Measurements from ENCODE around the gene SNHG17.

The SNHG17 gene

DNA sequence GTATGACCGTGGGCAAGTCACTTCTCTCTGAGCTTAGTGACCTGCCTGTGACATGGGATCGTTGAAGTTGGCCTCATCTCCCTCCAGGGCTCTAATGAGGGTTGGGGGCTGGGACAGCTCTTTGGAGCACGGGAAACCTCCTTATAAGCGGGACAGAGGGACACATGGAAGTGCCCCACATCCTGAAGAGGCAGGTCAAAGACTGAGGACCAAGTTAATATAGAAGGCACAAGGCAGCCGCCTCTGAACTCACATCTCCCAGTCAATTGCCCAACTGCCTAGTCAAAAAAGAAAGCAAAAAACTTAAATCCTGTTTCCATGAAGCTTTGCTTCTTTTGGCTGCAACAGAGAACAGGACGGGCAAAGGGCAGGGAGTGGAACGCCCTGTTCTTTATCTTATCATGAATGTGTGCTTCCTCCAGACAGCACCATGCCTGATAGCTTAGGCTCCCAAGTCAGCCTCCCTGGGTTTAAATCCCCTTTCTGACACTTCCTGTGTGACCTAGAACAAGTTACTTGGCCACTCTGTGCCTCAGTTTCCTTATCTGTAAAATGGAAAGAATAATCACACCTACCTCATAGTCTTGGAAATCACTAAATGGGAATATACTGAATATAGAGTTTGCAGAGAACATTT, 61.8 kb downstream of the SNHG17 start:
- Histone ChIP-seq H3K4me3 (ENCODE audit: extremely low read depth, insufficient read depth, low read length, poor library complexity, severe bottlenecking) (no peak overlapping the region), H3K36me3 (ENCODE audit: control insufficient read depth, insufficient read depth, low read length) (no peaks in the 10 kb centered on the region), H3K27ac (ENCODE audit: low read depth, low read length, severe bottlenecking) (no peak overlapping the region), H3K4me1 (ENCODE audit: control insufficient read depth, insufficient read depth, low read length, poor library complexity, severe bottlenecking) (no peaks in the 10 kb centered on the region), H3K9me3 (ENCODE audit: control insufficient read depth, low read length) (no peaks in the 10 kb centered on the region)
- WGBS, 2 experiments (ENCODE audit: insufficient coverage in 2 of 2) = 55 to 68% methylated on average over 5 to 6 of the region's 7 CpGs

DNA sequence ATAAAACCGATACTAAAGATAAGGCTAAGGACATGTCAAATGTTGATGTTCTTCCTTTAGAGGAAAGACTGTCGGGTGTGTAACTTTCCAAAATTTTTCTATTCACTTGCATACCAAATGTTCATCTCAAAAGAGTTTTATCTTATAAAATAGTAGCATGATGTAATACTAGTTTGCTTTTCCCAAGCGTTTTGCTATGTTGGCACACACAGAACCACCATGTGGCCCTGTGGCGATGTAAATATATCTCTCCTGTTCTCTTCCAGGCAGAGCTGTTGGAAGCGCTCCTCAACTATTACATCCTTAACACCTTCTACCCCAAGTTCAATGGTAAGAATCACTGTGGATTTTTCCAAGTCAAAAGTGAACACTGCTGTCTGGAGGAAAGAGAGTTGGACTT, 62.3 kb downstream of the SNHG17 start:
- H3K4me1 ChIP-seq (ENCODE audit: control insufficient read depth, insufficient read depth, low read length, poor library complexity, severe bottlenecking) = no peaks in the 10 kb centered on the region
- WGBS, 2 experiments (ENCODE audit: insufficient coverage in 2 of 2) = 92% methylated on average over 2 of the region's 5 CpGs; no CpG with 5 or more reads in 1 of the 2 experiments
- no peak overlapping the region for H3K27ac ChIP-seq (ENCODE audit: low read depth, low read length, severe bottlenecking)
- H3K36me3 ChIP-seq (ENCODE audit: control insufficient read depth, insufficient read depth, low read length) = no peaks in the 10 kb centered on the region
- H3K4me3 ChIP-seq (ENCODE audit: extremely low read depth, insufficient read depth, low read length, poor library complexity, severe bottlenecking) = no peak overlapping the region
- no peaks in the 10 kb centered on the region for H3K9me3 ChIP-seq (ENCODE audit: control insufficient read depth, low read length)
